Fibroblast of the conjunctiva (primary cell): ENCODE data around the gene UBTD1.
"Not testable (repeated sequence)": the region's sequence is repeated elsewhere in the genome, so short reads cannot be mapped to it uniquely, and the experiment has no call there.

Source experiments
- DNase-seq: peaks from one replicate; pipeline ENCODE4 v3.0.0-alpha.2; 2010; ENCODE audit warnings: low read depth

The UBTD1 gene

DNA sequence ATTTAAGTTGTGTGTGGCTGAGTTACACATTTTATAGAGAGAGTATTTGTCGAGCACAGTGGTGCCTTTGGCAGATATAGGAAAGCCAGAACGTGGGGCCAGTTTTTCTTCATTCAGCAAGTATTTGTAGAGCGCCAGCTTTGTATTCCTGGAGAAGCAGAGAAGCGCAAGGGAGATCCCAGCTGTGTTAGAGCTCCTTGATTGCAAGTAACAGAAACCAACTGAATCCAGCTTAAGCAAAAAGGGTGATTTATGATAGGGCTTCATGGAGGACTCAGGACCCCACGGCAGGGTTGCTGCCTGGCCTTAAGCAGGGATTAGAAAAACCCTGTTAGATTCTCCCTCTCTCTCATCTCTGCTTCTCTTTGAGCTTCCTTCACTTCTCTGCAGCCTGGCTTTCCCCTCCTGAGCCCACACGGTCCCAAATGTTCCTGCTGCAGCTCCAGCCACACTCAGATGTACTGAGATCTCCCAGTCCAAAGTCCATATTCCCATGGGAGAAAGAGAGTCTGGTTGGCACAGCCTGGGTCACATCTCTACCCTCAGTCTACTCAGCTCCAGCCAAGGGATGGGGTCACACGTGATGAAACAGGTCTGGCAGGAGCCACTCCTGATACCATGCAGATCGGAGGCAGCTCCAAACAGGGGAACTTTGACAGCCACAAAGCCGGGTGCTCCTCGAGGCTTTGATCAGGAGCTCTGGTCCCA, 16.7 kb downstream of the UBTD1 start:
- no peak for DNase-seq

DNA sequence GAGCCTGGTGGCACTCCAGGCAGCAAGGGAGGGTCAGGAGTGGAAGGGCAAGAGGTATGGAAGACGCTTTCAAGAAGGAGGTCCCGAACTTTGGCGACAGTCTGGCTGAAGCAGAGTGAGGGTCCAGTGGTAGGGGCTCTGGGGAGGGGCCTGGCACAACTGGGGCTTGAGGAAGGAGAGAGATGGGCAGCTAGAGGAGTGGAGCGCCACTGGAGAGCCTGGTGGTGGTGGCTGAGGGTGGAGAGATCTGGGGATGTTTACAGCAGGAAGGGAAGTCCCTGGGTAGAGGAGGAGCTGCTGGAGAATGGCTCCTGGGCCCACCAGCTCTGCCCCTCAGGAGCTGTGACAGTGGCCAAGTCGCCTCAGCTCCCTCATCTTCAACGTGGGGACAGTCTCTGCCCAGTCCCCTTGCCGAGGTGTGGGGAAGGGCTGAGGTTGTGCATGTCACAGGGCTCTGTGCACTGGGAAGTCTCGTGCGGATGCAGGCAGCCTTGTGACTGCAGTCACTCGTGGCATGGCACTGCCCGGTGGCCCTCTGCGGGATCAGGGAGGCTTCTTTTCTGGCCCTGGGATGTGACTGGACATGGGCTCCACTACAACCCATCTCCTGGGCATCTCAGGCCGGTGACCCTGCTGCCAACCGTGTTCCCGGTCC, 18.5 kb downstream of the UBTD1 start:
- no peak for DNase-seq

DNA sequence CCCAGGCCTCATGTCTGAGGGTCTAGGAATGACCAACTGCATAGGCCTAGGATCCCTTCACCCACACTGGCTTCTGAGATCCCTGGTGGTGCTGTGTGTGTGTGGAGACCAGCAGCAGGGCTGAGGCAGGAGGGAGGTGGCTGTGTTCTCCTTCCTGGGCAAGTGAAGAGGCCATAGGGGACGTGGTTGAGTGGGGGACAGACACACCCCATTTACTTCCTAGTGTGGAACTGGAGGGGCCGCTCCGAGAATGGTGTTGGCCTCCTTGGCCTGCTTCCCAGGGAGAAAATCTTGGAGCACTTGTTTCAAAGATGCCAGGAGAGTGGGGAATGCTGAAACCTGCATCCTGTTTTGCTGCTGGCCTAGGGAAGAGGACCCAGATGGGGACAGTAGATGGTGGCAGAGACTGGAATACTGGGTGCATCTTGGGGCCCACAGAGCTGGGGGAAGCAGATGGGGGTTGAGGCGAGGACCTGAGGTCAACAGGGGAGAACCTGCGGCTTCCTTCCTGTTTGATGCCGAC, 19.1 kb downstream of the UBTD1 start:
- DNase-seq, result no peak

DNA sequence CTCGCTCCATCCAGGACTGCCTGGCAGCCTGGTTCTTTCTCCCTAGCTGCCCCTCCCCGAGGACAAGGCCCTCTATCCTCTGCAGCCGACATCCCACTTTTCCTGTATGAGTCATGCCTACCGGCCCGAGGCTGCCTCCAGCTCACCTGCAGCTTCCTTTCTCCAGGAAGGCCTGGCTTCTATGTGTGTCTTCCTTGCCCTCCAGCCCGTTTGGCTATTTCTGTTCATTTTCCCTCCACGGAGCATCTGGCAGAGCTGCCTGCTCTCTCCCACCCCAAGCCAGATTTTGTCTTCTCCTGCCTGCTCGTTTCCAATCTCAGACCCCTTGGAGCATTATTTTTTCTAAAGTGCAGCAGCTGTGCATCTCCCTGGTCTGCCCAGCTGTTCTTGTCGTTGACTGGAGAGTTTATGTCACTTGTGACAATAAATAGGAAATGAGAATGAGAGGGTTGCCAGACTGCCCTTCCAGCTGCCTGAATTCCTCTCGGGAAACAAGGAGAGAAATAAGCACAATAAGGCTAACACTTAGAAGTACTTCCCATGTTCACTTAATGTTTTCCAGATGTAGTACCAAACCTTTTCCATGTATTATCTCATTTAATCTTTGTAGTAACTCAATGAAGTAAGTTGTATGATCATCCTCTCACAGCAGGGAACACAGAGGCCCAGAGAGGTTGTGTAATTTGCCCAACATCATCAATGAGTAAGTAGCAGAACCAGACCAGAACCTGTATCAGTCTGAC, 19.7 kb downstream of the UBTD1 start:
- DNase-seq, result no peak

DNA sequence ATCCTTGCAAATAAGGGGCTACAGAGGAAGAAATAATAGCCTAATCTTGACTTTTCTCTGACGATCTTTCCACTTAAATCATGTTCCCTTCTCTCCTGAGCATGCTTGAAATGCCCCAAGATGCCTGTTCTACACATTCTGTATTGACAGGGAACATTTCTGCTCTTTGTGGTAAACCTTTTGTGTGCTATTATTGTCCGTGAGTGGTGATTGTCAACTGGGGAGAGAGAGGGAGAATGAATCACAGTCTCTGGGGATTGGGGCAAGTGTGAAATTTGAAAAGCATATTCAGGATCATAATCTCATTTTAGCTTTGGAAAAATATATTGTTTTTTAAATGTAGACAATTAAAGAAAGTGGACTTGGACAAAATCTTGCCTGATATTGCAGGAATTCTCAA, 20.6 kb downstream of the UBTD1 start:
- DNase-seq, result no peak

DNA sequence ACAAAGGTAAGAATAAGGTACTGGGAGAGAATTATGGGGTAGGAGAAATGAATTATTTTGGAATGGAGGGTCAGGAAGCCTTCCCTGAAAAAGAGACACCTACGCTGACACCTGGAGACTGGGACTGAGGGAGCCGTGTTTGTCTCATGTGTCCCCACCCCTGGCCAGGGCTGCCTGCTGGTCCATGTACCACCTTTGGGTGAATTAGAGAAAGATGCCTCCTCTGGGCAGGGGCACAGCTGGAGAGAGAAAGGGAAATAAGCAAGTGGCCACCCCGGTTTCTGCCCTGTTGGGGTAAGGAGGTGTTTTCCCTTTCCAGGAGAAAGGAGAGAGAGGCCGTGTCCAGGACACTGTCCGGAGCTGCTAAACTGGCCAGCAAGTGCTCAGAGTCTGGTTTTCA, 21.8 kb downstream of the UBTD1 start:
- DNase-seq, result no peak

DNA sequence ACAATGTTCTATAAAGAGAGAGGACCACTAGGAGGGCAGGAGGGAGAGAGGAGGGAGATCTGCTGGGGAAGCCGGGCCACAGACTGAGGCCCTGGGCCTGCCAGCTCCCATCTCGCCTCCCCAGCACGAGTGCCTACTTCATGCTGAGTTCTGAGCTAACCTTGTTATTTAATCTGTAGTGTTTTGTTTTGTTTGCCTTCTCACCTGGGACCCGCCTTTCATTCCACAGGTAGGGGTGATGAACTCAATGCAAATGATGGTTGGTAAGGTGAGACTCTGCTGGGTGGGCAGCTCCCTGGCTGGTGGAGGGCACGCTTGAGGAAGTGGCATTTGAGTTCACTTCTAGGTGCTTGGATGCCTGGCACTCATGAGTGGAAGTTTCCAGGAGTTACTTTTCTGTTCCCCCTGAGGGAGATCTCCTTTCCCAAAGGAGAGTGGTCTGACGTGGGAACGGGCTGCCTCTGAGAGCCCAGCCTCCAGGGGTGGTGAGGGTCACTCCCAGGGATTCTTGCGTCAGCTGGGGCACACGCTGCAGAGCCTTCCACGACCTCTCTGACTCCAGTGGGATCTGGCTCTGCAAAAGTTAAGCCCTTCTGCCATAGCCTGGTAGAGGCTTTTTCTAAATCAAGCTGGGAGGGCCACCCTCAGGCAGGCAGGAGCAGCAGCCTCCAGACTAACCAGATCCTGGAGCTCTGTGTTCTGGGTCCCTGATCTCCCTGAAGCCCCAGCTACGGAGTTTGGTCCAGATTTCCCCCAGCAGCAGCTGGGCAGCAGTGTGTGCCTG, 22.4 kb downstream of the UBTD1 start:
- DNase-seq, result no peak

DNA sequence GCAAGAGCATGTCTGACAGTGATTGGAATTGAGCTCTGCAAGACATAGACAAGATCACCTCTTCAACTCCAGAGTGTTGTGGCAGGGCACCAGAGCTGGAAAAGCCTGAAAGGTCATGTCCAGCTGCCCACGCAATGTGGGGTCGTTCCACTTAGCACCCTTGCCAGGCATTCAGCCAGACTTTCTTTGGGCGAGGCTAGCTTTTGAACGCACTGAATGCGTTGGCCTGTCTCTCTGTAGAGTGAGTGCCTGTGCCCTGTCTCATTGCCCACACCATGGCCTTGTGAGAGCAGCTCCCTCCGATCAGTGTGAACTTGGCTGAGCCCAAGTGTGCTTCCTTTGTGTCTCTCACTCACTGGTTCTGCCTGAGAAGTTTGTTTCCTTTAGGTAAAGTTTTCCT, 23.3 kb downstream of the UBTD1 start:
- DNase-seq, result no peak

DNA sequence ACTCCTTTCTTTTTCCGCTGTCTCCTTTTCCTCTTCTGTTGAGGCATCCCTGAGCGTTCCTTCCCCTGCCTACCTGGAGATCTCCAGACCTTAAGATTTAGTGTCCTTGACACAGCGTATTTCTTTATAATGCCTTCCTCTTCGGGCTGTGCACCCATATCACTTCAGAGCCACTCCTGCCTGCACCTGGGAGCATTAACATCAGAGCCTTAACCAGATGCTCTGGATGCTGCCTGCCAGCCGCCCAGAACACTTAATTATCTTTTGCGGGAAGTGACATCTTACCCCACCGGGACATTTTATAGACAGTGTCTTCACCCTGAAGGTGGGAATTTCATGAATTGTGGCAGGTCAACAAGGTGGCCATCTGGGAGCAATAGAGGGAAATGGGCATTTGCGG, 24.2 kb downstream of the UBTD1 start:
- DNase-seq, result no peak

DNA sequence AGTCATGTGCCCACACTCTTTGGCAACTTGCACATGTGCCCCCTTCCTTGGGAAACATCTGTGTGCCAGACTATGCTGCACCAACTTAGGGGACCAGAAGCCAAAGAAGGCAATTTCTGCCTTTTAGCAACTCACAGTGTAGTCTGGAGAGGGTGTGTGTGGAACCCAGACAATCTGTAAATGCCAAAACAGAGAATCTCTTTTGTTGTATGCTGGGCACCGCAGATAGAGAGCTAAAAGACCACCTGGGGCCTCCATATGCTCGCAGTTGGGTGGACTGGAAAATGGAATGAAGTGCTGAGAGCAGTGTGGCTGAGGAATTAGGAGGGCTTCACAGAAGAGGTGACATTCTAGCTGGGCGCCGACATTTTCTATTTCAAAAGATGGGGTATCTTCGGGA, 26.4 kb downstream of the UBTD1 start:
- DNase-seq, result no peak

DNA sequence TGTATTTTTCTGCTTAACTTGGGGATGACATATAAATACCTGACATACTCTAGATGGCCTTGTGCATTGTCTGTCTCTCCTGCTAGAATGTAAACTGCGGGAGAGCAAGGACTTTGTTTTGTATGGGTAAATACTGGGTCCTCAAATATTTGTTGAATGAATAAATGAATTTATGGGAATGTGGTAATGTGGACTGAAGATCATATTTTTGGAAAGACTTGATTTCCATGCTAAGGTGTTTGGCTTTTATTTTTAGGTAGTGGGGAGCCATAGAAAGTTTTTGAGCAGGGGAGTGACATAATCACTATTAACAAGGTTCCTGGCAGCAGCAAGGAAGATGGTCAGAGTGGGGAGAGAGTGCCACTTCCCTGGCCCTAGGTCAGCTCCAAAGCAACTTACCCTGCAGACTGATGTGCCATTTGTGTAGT, 27.0 kb downstream of the UBTD1 start:
- DNase-seq, result no peak

DNA sequence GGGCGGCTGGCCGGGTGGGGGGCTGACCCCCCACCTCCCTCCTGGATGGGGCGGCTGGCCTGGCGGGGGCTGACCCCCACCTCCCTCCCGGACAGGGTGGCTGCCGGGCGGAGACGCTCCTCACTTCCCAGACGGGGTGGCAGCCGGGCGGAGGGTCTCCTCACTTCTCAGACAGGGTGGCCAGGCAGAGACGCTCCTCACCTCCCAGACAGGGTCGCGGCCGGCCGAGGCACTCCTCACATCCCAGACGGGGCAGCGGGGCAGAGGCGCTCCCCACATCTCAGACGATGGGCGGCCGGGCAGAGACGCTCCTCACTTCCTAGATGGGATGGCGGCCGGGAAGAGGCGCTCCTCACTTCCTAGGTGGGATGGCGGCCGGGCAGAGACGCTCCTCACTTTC, 30.2 kb downstream of the UBTD1 start:
- DNase-seq, result not testable (repeated sequence)

DNA sequence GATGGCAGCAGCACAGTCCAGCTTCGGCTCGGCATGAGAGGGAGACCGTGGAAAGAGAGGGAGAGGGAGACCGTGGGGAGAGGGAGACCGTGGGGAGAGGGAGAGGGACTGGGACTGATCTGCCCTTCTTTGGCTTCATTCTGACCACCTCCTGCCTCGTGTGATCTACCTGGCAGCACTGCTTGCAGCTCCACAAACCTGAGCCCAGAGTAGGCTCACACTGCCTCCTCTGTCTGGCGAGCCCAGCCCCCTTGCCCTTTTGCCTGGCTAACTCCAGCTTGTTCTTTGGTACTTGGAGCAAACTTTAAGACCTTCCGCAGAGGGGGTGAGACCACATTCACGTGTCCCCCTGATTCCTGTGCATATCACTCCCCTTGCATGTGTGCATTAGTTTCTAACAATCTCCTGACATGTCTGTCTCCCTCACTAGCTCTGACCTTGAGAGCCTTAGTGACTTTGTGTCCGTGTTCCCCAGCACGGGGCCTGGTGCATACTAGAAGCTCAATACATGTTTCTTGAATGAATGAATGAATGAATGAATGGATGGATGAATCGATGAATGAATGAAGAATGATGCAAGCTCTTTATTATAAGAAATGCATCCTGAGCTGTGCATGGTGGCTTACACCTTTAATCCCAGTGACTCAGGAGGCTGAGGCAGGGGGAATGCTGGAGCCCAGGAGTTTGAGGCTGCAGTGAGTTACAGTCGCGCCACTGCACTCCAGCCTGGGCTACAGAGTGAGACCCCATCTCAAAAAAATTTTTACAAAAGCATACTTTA, 31.2 kb downstream of the UBTD1 start:
- no peak for DNase-seq

DNA sequence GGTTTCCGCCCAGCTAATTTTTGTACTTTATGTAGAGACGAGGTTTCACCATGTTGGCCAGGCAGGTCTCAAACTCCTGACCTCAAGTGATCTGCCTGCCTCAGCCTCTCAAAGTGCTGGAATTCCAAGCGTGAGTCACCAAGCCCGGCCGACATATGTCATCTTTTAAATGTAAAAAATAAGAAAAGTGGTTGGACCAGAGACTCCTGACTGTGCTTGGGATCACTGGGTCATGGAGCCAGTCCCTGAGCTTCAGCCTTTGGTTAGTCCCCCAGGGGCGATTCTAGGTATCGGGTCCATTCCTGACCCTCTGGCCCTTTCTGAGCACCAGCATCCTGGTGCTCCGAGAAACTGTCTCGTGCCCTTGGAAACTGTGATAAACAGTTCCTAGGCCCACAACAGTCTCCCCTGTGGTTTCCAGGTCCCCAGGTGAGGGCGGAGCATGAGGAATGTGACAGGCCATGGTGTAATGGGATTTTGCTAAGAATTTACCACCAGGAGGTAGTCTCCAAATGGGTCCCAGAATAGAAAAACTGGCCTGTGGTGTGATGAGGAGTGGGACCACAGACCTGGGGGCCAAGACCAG, 32.8 kb downstream of the UBTD1 start:
- no peak for DNase-seq

DNA sequence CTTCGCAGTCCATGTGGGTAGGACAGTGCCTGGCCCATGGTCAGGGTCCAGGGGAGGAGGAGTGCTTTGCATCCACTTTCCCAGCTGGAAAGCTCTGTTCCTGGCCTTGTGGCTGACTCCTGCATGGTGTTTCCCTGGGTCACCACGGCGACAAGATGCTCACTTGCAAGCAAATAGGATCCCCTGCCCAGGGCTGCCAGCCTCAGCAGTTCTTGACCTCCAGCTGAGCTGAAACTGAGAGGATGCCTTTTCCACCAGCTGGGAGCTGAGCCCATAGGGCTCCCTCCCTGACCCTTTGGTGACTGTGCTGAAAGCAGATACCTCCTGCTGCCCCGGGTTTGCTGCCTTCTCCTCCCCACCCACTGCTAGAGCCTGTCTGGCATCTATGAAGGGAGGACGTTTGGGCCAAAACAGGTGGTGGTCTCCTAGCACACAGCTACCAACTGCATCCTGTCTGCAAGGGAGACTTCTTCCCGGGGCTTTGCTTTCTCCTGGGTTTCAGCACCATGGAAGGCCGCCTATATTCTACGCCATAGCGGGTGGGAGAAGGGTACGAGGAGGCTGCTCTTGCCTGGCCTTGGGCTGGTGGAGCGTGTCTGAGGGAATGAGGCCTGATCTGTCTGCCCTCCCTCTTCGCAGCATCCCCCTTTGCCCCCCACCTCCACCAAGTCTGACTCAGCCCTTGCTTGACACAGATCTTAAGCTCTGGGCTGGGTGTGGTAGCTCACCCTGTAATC, 34.4 kb downstream of the UBTD1 start:
- DNase-seq, result peak; percentile 78

DNA sequence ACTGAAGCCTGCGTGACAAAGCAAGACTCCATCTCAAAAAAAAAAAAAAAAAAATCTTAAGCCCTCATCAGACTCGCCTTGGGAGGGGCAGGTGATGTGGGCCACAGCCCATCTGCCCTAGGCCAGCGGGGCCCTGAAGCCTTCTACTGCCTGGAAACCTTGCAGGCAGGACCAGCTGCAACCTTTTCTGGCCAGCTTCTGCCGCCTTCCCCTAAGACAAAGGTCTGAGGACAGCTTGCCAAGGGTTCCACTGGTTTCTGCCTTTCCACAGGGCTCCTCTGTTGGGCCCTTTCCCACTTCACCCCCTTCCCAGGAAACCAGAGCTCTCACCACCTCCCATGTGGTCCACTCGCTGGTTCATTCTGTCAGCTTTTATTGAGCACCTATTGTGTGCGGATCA, 35.2 kb downstream of the UBTD1 start:
- no peak for DNase-seq

DNA sequence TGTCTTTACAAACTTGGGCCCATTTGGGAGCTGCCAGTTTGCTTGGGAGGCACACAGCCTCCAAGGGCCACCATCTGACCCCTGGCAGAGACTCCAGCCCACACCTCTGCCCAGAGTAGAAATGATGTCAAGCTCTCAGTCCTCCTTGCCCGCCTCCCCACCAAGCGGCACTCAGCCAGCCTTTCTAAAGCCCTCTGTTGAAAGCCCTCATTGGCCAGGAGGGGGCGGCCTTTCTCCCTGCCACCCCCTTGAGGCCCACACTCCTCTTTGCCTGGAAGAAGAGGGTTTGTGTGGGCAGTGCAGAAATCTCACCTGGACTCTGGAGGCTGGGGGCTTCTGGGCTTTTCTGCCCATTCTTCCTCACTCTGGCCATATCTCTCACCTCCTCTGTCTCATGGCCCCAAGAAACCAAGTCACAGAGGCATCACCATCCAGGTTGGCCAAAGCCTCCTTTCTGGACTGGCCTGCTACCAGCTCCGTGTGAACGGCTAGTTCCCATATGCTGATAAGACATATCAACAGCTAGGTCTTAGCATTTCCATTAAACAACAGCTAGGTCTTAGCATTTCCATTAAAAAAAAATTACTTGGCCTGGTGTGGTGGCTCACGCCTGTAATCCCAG, 36.1 kb downstream of the UBTD1 start:
- DNase-seq, result no peak

DNA sequence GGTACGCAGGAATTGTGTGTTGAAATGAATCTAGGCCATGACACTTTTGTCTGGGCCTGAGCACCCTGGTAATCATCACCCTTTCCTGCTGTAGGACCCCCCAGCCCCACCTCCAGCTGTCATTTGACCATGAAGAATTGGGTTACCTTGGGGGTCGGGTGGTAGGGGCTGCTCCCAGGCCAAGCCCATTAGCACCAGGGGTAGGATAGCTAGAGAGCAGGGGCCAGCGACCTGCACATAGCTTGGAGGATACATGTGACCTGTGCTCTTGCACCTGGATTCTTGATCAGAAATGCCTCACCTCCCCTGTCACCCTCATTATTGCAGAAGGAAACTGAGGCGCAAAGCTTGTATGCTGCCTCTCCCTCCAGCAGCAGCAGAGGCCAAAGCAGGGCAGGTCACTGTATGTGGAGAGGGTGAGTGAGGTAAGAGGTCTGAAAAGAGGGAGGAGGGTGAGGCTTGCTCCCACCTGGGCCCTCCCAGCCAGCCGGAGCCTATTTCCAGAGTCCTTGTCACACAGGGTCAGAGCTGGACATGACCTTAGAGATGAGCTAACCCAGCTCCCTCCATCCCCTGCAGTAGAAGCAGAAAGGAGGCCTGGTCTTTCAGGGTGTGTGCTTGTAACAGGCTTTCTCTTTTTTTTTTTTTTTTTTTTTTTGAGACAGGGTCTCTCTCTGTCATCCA, 38.6 kb downstream of the UBTD1 start:
- no peak for DNase-seq

DNA sequence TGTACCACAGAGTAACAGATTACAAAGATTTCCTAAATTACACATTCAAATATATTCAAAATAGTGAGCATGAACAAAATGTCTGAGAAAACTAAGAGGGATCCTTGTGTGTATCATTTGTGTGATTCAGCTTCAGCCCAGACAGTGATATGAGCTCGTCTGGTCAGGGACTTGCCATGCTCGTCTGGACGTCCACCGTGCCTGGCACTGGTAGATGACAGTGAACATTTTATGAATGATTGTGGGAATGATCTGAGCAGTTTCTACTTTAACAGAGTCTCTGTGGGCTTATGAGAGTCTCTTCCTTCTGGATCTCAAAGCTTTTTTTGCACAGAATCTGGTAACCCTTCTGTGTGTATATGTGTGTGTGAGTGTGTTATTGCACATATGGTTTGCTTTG, 39.7 kb downstream of the UBTD1 start:
- no peak for DNase-seq
